Measurements from ENCODE around the gene NAGLU.

DNA sequence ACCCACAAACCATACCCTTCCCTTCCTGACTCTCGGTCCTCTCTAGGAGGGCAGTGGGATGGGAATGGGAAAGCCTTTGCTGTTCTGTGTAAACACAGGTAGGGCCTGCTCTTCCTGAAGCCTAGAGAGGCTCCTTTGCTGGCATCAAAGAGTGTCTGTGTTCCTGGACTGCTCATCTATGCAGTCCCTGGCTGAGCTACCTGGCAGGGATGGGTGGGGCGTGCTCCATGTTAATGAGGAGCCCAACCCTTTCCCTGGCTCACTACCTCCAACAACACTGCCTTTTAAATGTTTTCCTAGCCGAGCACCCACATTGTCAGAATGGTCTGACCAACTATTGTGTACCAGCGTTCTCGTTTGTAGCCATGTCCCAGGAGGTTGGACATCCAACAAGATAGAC, 26.6 kb upstream of the NAGLU start:
- TF ChIP-seq ZC3H11A (IDR thresholded peaks at IDR 0.05) (no peak), CTCF (IDR thresholded peaks at IDR 0.05) (no peak), POLR2A (IDR thresholded peaks at IDR 0.05; ENCODE audit: low read length) (no peak), HDAC2 (IDR thresholded peaks at IDR 0.05) (no peak), JUN (IDR thresholded peaks at IDR 0.05) (no peak)

All from A549 (cell line).